Measurements from ENCODE around the gene CNIH2. TPM values are rescaled to one million over a fixed set of nuclear protein-coding genes. Genes with fewer than 3 reads are reported as not detected.
"Not testable (repeated sequence)": the region's sequence is repeated elsewhere in the genome, so short reads cannot be mapped to it uniquely, and the experiment has no call there.

CNIH2 gene
- total and polyA plus RNA-seq, 2 of the 8 experiments (the other 6 are each of a cell fraction or from before 2014, with no cell fraction given) = 12.5 to 15.8 TPM

- H4K5ac ChIP-seq (ENCODE audit: insufficient read length, low read depth, low read length); H3K56ac ChIP-seq (replicated peaks; ENCODE audit: insufficient read length, low read depth, low read length); H2AFZ ChIP-seq (ENCODE audit: low read length); H3K4me2 ChIP-seq (ENCODE audit: insufficient read depth in 1 of 2, low read depth in 2 of 2, low read length in 2 of 2); H2BK12ac ChIP-seq (ENCODE audit: low read depth, low read length); H3K4ac ChIP-seq (replicated peaks; ENCODE audit: insufficient read length, low read depth, low read length); H2BK15ac ChIP-seq (ENCODE audit: low read length); H4K8ac ChIP-seq (ENCODE audit: extremely low read depth, insufficient read depth, low read length); H3K36me3 ChIP-seq (ENCODE audit: control insufficient read depth in 2 of 4, insufficient read depth in 4 of 4, low read length in 3 of 4); H2BK120ac ChIP-seq (replicated peaks; ENCODE audit: low read depth, low read length); H2BK20ac ChIP-seq (ENCODE audit: low read length); H3K9me3 ChIP-seq (ENCODE audit: insufficient read depth in 2 of 2, low read depth in 1 of 2, low read length in 1 of 2); CTCF ChIA-PET (ENCODE audit: partially characterized antibody); H4K20me1 ChIP-seq (replicated peaks in 1 of 2; ENCODE audit: control insufficient read depth in 1 of 2, insufficient read depth in 2 of 2, low read length in 2 of 2); H3K4me3 ChIP-seq (ENCODE audit: extremely low read depth in 1 of 4, insufficient read depth in 2 of 4, low read depth in 3 of 4, low read length in 4 of 4); H3K9ac ChIP-seq (replicated peaks in 1 of 4; ENCODE audit: extremely low read depth in 1 of 4, low read depth in 3 of 4, low read length in 3 of 4); POLR2A ChIA-PET (ENCODE audit: partially characterized antibody); H2AK5ac ChIP-seq (ENCODE audit: low read depth, low read length); H3K79me2 ChIP-seq (ENCODE audit: control insufficient read depth in 1 of 2, insufficient read depth in 2 of 2, low read length in 2 of 2); H2BK5ac ChIP-seq (ENCODE audit: low read depth, low read length); H3K14ac ChIP-seq (ENCODE audit: insufficient read length); H3K23me2 ChIP-seq (ENCODE audit: low read depth, low read length); H3K27me3 ChIP-seq (replicated peaks in 1 of 4; ENCODE audit: control insufficient read depth in 3 of 4, extremely low read depth in 1 of 4, insufficient read depth in 3 of 4, low read length in 3 of 4); FAIRE-seq; H3K18ac ChIP-seq (ENCODE audit: extremely low read depth, low read length); H3K27ac ChIP-seq (ENCODE audit: low read depth, low read length); H4K91ac ChIP-seq (replicated peaks; ENCODE audit: insufficient read length, low read length); DNase-seq (ENCODE audit: low read depth in 1 of 2, low spot score in 2 of 2); H3K79me1 ChIP-seq (ENCODE audit: low read depth, low read length); H3K23ac ChIP-seq (ENCODE audit: insufficient read length): not testable (repeated sequence)
- peaks cover 9 to 25% (median 19%) of the 10 kb centered on the region in 4 experiments for H3K4me1 ChIP-seq (replicated peaks in 1 of 4; ENCODE audit: control insufficient read depth in 3 of 4, insufficient read depth in 4 of 4, low read length in 3 of 4)
- 84% methylated on average over 2 of the region's 2 CpGs; no CpG with 5 or more reads in 1 of the 2 experiments for WGBS, 2 experiments (ENCODE audit: extremely low coverage in 1 of 2, insufficient coverage in 1 of 2, insufficient read length in 1 of 2, insufficient replicate concordance in 2 of 2, low coverage in 1 of 2, low lambda C conversion rate in 2 of 2, missing lambda C conversion rate in 1 of 2)
These were observed 42.3 kb downstream of the CNIH2 start for GRCh38 chr11:66320289-66320688.

GRCh38 chr11:66320748-66321147, 42.8 kb downstream of the CNIH2 start:
- H3K23ac ChIP-seq (ENCODE audit: insufficient read length); H3K79me1 ChIP-seq (ENCODE audit: low read depth, low read length); H3K18ac ChIP-seq (ENCODE audit: extremely low read depth, low read length); H3K27me3 ChIP-seq (replicated peaks in 1 of 4; ENCODE audit: control insufficient read depth in 3 of 4, extremely low read depth in 1 of 4, insufficient read depth in 3 of 4, low read length in 3 of 4); H4K20me1 ChIP-seq (replicated peaks in 1 of 2; ENCODE audit: control insufficient read depth in 1 of 2, insufficient read depth in 2 of 2, low read length in 2 of 2); H2BK12ac ChIP-seq (ENCODE audit: low read depth, low read length); H4K5ac ChIP-seq (ENCODE audit: insufficient read length, low read depth, low read length); CTCF ChIA-PET (ENCODE audit: partially characterized antibody); H3K4me2 ChIP-seq (ENCODE audit: insufficient read depth in 1 of 2, low read depth in 2 of 2, low read length in 2 of 2); DNase-seq (ENCODE audit: low read depth in 1 of 2, low spot score in 2 of 2); H4K91ac ChIP-seq (replicated peaks; ENCODE audit: insufficient read length, low read length); H2AFZ ChIP-seq (ENCODE audit: low read length); H2BK15ac ChIP-seq (ENCODE audit: low read length); FAIRE-seq; H3K79me2 ChIP-seq (ENCODE audit: control insufficient read depth in 1 of 2, insufficient read depth in 2 of 2, low read length in 2 of 2); POLR2A ChIA-PET (ENCODE audit: partially characterized antibody); H2AK5ac ChIP-seq (ENCODE audit: low read depth, low read length); H4K8ac ChIP-seq (ENCODE audit: extremely low read depth, insufficient read depth, low read length); H3K4me3 ChIP-seq (ENCODE audit: extremely low read depth in 1 of 4, insufficient read depth in 2 of 4, low read depth in 3 of 4, low read length in 4 of 4); H3K36me3 ChIP-seq (ENCODE audit: control insufficient read depth in 2 of 4, insufficient read depth in 4 of 4, low read length in 3 of 4); H3K23me2 ChIP-seq (ENCODE audit: low read depth, low read length); H3K9me3 ChIP-seq (ENCODE audit: insufficient read depth in 2 of 2, low read depth in 1 of 2, low read length in 1 of 2); H2BK20ac ChIP-seq (ENCODE audit: low read length); H2BK5ac ChIP-seq (ENCODE audit: low read depth, low read length); H3K14ac ChIP-seq (ENCODE audit: insufficient read length); H3K9ac ChIP-seq (replicated peaks in 1 of 4; ENCODE audit: extremely low read depth in 1 of 4, low read depth in 3 of 4, low read length in 3 of 4); H2BK120ac ChIP-seq (replicated peaks; ENCODE audit: low read depth, low read length); H3K56ac ChIP-seq (replicated peaks; ENCODE audit: insufficient read length, low read depth, low read length); H3K4ac ChIP-seq (replicated peaks; ENCODE audit: insufficient read length, low read depth, low read length); H3K27ac ChIP-seq (ENCODE audit: low read depth, low read length): not testable (repeated sequence)
- peaks cover 9 to 25% (median 19%) of the 10 kb centered on the region in 4 experiments for H3K4me1 ChIP-seq (replicated peaks in 1 of 4; ENCODE audit: control insufficient read depth in 3 of 4, insufficient read depth in 4 of 4, low read length in 3 of 4)
- WGBS, 2 experiments (ENCODE audit: extremely low coverage in 1 of 2, insufficient coverage in 1 of 2, insufficient read length in 1 of 2, insufficient replicate concordance in 2 of 2, low coverage in 1 of 2, low lambda C conversion rate in 2 of 2, missing lambda C conversion rate in 1 of 2) = 93% methylated on average over 6 of the region's 6 CpGs; no CpG with 5 or more reads in 1 of the 2 experiments

All from H1 (cell line).